ENCODE measurements around the gene TSPAN5.

GRCh38 chr4:98540803-98541202 is 117.6 kb downstream of the TSPAN5 start:
- TF ChIP-seq HNRNPUL1 (IDR thresholded peaks at IDR 0.05; ENCODE audit: low read length), result no peak
- no peak for TF ChIP-seq ZNF764 (CRISPR knock-in tag; IDR thresholded peaks at IDR 0.05; ENCODE audit: low read depth)

Measured in K562 (cell line).